Astrocyte of the spinal cord (primary cell): Measurements from ENCODE around the gene SCAMP3.

Source experiments
- DNase-seq: peaks from one replicate; pipeline ENCODE4 v3.0.0; 2011; ENCODE audit warnings: low read depth, low spot score
- H3K4me3 ChIP-seq: 2 replicates; pipeline ENCODE4 v1.5.1; 2011; ENCODE audit warnings: low read depth, mild to moderate bottlenecking, low read length, moderate library complexity
- CTCF ChIP-seq: IDR thresholded peaks from 2 replicates; pipeline ENCODE4 v1.5.1; 2012; ENCODE audit warnings: low read depth, mild to moderate bottlenecking, low read length, inconsistent platforms
- in situ Hi-C: cut with HindIII; loops from 2 replicates; pipeline ENCODE4 v1.10.0; 2017; ENCODE audit warnings: low sequenced_read_pairs

SCAMP3 gene

GRCh38 chr1:155261852-155262673 is at the start of gene SCAMP3:
TSS of gene SCAMP3 (minus strand) at chr1:155262360. CDS start at chr1:155262151, 209 bp downstream.
- in situ Hi-C loops: no loop called here
- no peak for TF ChIP-seq CTCF
- H3K4me3 ChIP-seq: peak within 1 kb of the TSS; percentile 88
- peak; percentile 99 for DNase-seq

- peak overlapping the region; percentile 98 for H3K4me3 ChIP-seq
- no peak for TF ChIP-seq CTCF
- DNase-seq: peak; percentile 3
- in situ Hi-C loops: no loop called here
Measured at GRCh38 chr1:155309423-155310021, 47.4 kb upstream of the SCAMP3 start.

GRCh38 chr1:155308493-155309422 is 46.6 kb upstream of the SCAMP3 start, which contains the start of gene FDPS:
TSS of gene FDPS (plus strand) at chr1:155308866. CDS start at chr1:155309790, 924 bp downstream.
- in situ Hi-C loops: no loop called here
- peak within 1 kb of the TSS; percentile 98 for H3K4me3 ChIP-seq

GRCh38 chr1:155307247-155307740 is 45.1 kb upstream of the SCAMP3 start:
- no peak overlapping the region for H3K4me3 ChIP-seq
- in situ Hi-C loops: no loop called here
- peak; percentile 42 for TF ChIP-seq CTCF
- DNase-seq: peak; percentile 20

More at GRCh38 chr1:155308493-155309422, 46.6 kb upstream of the SCAMP3 start, which contains the start of gene FDPS:
- peak; percentile 99 for DNase-seq
- no peak for TF ChIP-seq CTCF

- TF ChIP-seq CTCF: no peak
- no peak for DNase-seq
- in situ Hi-C loops: no loop called here
- H3K4me3 ChIP-seq: no peak overlapping the region
Measured at GRCh38 chr1:155305881-155306391, 43.8 kb upstream of the SCAMP3 start.
